Right lobe of liver (tissue), 6 donors: ENCODE results near the gene PDHA2. TPM values are rescaled to one million over a fixed set of nuclear protein-coding genes. Genes with fewer than 3 reads are reported as not detected.

ENCODE experiments used
- ATAC-seq, 4 donors: fragments of 200-7000 bp; cut with Tn5 transposase; one replicate each; pipeline ENCODE4 v1.9.1; 2020; ENCODE audit warnings: mild to moderate bottlenecking in 4 of 4, moderate library complexity in 4 of 4
- DNase-seq, 3 donors: peaks; one replicate each; pipeline ENCODE4 v3.0.0-alpha.2; 2020
- H3K27ac ChIP-seq, 3 donors: fragments of 200-600 bp; one replicate each; pipeline ENCODE4 v1.8.0; 2022
- H3K27me3 ChIP-seq, 2 donors: fragments of 200-600 bp; one replicate each; pipeline ENCODE4 v1.8.0; 2022
- H3K36me3 ChIP-seq, 4 donors: fragments of 200-600 bp; sonication (generic) in 1 of 4; one replicate each; pipeline versions ENCODE4 v1.5.1 to v1.8.0; 2017 to 2022; ENCODE audit warnings: control low read depth in 1 of 4
- H3K4me1 ChIP-seq, 4 donors: fragments of 200-600 bp; sonication (generic) in 1 of 4; one replicate each; pipeline versions ENCODE4 v1.5.1 to v1.8.0; 2017 to 2022; ENCODE audit warnings: control low read depth in 1 of 4
- H3K4me3 ChIP-seq, 3 donors: fragments of 200-600 bp; one replicate each; pipeline ENCODE4 v1.8.0; 2022
- H3K9me3 ChIP-seq, 4 donors: fragments of 200-600 bp; sonication (generic) in 1 of 4; one replicate each; pipeline versions ENCODE4 v1.5.1 to v1.8.0; 2017 to 2022; ENCODE audit warnings: control low read depth in 1 of 4
- CTCF ChIP-seq, 4 donors: fragments of 200-600 bp in 3 of 4; fragments of 450-650 bp in 1 of 4; IDR thresholded peaks; one replicate each; pipeline versions ENCODE4 v1.5.1 to v1.8.0; 2016 to 2022; ENCODE audit warnings: antibody characterized with exemption in 4 of 4, mild to moderate bottlenecking in 2 of 4
- POLR2A ChIP-seq: fragments of 450-650 bp; IDR thresholded peaks from one replicate; pipeline ENCODE4 v1.6.1; 2017; ENCODE audit warnings: antibody characterized with exemption, mild to moderate bottlenecking
- WGBS: methylation state at CpG from one replicate; pipeline ENCODE4 v1.1.6; 2018; ENCODE audit warnings: low coverage, low lambda C conversion rate; ENCODE audit not compliant: insufficient coverage; ENCODE audit errors: missing lambda C conversion rate; 5-methylcytosine and 5-hydroxymethylcytosine counted together
- intact Hi-C, 2 donors: fragments of 100-400 bp; cut with DNase I; formaldehyde crosslinking; loops; one replicate each; pipeline versions ENCODE4 v1.11.2 to v1.14.1; 2022
- small RNA-seq, 2 experiments: library from RNA; depleted of rRNA; stranded (forward); fragments of <200 nt; gene quantifications; one replicate each; pipeline ENCODE3, GENCODE V24; 2016
- total RNA-seq, 6 experiments: library from RNA; depleted of rRNA in 2 of 6; stranded (reverse); fragments of >200 nt in 2 of 6; fragmentation: NEBNext Ultra II Directional in 3 of 6; extraction: Animal tissue kit (Norgen Biotek cat#: 25700) in 3 of 6; gene quantifications; one replicate each; pipeline versions ENCODE4 v1.1.0 to v1.2.4, GENCODE V29; 2016 to 2023
- donor health status: DM: no; HTN: yes; CAD: no.
- donor health status: DM: no; HTN: no; CAD: no.
- donor health status: DM: no; HTN: no; CAD: no.
- donor health status: DM: no; HTN: yes; CAD: no.
- donor health status: DM: no; HTN: yes; CAD: no.

Gene PDHA2
- total RNA-seq, 6 experiments from 2014 or later: not detected

DNA sequence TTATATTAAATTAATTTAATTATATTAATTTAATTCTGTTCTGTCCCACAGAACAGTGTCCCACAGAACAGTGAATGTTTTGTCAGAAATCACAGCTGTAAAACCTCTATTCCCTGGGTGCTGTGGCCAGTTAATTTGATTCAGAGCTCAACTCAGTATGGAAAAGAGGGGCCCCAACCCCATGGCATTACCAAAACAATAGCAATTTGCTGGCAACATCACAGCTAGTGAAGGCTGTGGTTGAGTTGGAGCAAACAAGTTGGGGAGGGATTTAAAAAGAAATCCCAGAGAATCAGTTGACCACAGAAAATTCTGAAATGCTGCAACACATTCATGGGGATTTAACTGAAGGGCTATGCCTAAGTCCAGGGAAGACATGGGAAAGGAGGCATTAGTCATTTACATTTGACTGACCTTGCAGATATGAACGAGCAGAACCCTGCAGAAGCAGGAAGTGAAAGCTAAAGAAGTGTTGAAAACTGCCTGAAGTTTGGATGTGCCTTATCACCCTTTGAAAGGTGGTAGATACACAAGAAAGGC is 30.1 kb downstream of the PDHA2 start:
- Histone ChIP-seq H3K36me3 (no peaks in the 10 kb centered on the region), H3K27ac (no peak overlapping the region), H3K4me3 (no peak overlapping the region), H3K27me3 (no peaks in the 10 kb centered on the region), H3K4me1 (no peaks in the 10 kb centered on the region), H3K9me3 (peaks cover 0 to 9% (median 0%) of the 10 kb centered on the region in 4 donors)
- WGBS: 0% methylated on average over 1 of the region's 1 CpG
- DNase-seq: no peak
- TF ChIP-seq POLR2A (no peak), CTCF (IDR thresholded peaks at IDR 0.05) (no peak)
- no peak for ATAC-seq
- intact Hi-C loops: no loop called here

DNA sequence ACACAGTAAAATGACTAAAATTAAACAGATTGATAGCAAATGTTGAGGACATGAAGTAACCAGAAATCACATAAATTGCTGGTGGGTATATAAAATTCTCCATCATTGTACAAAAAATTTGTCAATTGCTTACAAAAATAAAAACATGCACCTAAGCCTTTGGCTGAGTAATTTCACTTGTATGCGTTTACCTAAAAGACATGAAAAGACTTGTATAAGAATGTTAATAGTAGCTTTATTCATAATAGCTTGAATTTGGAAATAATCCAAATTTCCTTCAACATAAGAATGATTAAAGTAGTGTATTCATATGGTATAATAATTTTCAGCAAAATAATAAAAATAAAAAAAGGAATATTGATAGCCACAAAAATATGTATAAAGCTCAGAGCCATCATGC is 37.7 kb downstream of the PDHA2 start:
- 87% methylated on average over 1 of the region's 1 CpG for WGBS
- Histone ChIP-seq H3K9me3 (no peaks in the 10 kb centered on the region), H3K4me1 (no peaks in the 10 kb centered on the region), H3K36me3 (no peaks in the 10 kb centered on the region), H3K27ac (no peak overlapping the region), H3K27me3 (no peaks in the 10 kb centered on the region), H3K4me3 (no peak overlapping the region)
- ATAC-seq (no peak), DNase-seq (no peak)
- no peak for TF ChIP-seq POLR2A
- TF ChIP-seq CTCF (IDR thresholded peaks at IDR 0.05): no peak
- intact Hi-C loops: no loop called here

DNA sequence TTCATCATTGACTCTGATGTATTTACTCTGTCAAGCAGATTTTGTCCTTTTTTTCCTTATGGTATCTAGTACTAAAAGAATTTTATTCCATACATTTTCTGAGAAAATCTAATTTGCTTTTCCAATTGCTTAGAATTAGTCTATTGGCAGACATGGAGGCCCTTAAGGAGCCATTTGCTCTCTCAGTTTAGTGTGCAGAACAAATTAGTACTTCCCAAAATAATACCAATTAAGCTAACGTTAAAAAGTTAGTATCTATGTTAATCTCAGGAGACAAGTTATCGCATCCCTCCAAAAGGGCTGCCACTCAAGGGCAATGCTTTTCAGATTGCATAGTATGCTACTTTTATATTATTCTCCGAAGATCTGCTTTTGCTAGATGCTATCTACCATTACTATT is 47.7 kb downstream of the PDHA2 start:
- intact Hi-C loops: no loop called here
- DNase-seq (no peak), ATAC-seq (no peak)
- TF ChIP-seq CTCF (IDR thresholded peaks at IDR 0.05) (no peak), POLR2A (no peak)
- Histone ChIP-seq H3K36me3 (no peaks in the 10 kb centered on the region), H3K4me1 (no peaks in the 10 kb centered on the region), H3K27me3 (no peaks in the 10 kb centered on the region), H3K4me3 (no peak overlapping the region), H3K27ac (no peak overlapping the region), H3K9me3 (no peaks in the 10 kb centered on the region)
- WGBS: 63% methylated on average over 3 of the region's 3 CpGs

GRCh38 chr4:95889662-95890061 is 49.8 kb downstream of the PDHA2 start:
- no peaks in the 10 kb centered on the region for H3K27me3 ChIP-seq
- no peaks in the 10 kb centered on the region for H3K9me3 ChIP-seq
- no peaks in the 10 kb centered on the region for H3K36me3 ChIP-seq
- no peak for TF ChIP-seq POLR2A
- no peak for TF ChIP-seq CTCF (IDR thresholded peaks at IDR 0.05)
- no peaks in the 10 kb centered on the region for H3K4me1 ChIP-seq
- intact Hi-C loops: no loop called here
- ATAC-seq (no peak), DNase-seq (no peak)
- WGBS: 30% methylated on average over 2 of the region's 2 CpGs
- no peak overlapping the region for H3K4me3 ChIP-seq
- H3K27ac ChIP-seq: no peak overlapping the region

Small RNA genes within 50 kb of the gene (small RNA-seq; reads per million reads assigned to genes)
- 0 reads per million in 2 experiments for gene RNU6-1059P
